HG02610 (cell line): ENCODE measurements around the gene PARD3B.

Experiments used
- ATAC-seq: cut with Tn5 transposase; IDR thresholded peaks from one replicate; pipeline ENCODE4 v1.9.1; 2021; ENCODE audit warnings: mild to moderate bottlenecking, moderate library complexity; ENCODE audit not compliant: unreplicated experiment

The PARD3B gene

DNA sequence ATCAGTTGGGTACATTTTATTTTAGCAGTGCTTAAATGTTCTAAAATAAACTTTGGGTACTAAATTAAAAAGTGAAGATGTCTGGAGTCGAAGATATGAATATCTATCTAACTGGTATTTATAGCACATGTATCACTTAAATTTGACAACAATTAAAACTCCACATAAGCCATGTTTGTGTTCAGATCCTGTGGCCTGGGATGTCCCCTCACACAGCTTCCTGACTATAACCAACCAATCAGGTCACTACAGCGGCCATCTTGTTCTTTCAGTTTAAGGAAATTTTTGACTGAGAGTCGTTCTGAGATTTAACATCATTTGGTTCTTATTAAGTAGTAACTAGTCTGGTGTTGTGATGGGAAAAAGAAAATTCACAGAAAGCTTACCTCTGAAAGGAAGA lies 966.4 kb downstream of the PARD3B start:
- ATAC-seq = no peak

DNA sequence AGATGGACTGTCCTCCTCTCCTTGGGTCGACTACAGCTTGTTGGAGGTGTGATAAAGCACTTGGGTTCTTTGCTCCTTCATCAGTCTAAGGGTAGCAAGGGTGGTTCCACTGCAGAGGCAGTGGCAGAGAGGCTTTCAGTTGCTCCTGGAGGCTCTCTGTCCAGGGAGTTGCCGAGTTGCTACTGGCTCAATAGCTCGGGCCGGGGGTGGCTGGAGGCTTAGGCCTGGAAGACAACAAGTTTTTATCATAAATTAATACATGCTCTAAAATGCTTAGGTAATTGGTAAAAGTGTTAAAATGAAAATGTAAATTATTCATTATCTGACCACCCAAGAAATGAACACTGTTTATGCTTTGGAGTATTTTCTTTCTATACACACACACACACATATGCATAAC lies 975.0 kb downstream of the PARD3B start:
- ATAC-seq = no peak

DNA sequence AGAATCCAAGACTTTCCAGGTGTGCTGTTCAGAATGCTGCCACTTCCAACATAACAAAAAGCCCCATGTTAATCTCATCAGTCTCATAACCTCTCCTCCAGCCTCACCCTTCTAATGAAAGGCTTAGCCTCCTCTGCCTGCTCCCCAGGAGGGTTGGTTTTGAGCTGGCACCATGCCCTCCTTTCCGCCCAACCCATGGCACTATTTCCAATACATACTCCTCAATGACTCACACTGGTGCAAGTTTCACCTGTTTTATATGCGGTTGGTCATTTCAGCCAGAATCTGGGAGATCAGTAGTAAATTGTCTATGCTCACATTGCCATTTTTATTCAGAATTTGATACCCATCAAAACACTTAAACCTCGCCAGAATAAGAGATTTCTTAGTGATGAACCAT lies 979.4 kb downstream of the PARD3B start:
- ATAC-seq = no peak

DNA sequence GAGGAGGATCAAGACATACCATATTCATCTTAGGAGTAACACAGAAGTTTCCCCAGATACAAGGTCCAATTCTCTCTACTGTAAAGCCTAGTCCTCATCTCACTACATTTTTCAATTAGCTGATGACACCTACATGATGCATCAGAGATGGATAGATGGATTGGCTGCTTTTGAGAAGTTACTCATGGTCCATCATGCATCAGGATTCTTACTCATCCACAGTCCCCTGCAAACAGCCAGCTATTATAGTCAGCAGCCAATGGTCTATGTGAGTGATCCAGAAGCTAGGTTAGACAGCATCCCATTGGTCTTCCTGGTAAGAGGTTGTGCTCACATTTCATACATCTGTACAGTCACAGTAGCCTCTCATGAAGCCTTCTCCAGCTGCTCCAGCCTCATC lies 982.5 kb downstream of the PARD3B start:
- ATAC-seq = no peak

DNA sequence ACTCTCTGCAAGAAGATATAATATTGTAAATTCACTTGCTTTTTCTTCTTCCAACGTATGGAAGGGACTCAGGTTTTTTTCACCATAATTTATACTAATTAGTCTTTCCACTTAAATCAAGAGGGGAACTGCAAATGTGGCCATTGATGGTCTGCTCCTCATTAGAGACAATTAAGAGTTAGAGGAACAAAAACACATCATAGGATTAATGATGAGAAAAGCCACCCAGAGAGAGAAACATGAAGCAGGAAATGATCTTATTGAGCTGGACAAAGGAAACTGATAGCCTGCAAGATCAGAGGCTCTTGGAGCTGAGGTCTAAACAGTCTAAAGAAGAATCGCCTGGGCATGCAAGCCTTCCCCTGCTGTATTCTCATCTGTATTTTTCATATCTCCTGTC lies 985.8 kb downstream of the PARD3B start:
- no peak for ATAC-seq

DNA sequence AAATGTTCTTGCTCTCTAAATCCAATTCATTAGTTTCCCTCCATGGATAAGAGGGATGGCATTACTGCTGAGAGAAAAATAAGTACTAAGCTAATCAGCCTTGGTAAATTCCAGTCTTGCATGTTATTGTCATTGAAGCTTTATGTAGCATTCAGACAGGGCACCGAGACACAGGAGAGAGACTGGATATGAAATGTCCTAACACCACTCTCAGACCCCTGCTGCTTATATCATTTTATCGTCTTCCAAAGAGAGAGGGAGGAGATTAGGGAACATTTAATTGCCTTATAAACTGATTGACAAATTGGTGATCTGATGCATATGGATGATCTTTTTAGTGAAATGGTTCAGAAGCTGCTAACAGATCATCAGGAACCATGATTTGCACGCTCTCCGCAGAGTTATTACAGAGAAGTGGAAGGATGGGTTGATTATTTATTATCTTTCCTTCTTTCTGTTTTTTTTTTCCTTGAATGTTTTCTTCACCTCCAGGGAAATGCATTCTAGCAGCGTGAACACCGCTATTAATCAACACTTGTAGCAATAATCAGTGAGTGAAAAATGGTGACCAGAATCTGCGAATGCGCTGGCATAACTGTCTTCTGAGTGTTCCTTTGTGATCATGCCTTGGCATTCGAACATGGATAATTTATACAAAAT lies 986.3 kb downstream of the PARD3B start:
- ATAC-seq = no peak

DNA sequence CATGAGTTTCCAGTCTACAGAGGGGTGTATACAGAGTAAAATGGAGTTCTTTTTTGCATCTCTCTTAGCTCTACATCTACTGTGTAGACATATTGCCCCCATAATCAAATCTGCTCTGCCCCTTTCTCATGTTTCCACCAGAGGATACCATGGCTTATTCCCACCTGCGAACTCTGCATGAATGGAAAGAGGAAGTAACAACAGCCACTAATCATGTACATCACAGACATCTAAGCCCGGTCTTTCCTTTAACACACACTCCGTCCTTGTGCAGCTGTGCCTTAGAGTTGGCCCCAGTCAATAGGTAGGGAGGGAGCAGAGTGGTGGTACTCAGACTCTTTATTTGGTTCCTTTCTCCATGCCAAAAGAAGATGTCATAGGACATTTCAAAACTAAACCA lies 989.7 kb downstream of the PARD3B start:
- no peak for ATAC-seq

DNA sequence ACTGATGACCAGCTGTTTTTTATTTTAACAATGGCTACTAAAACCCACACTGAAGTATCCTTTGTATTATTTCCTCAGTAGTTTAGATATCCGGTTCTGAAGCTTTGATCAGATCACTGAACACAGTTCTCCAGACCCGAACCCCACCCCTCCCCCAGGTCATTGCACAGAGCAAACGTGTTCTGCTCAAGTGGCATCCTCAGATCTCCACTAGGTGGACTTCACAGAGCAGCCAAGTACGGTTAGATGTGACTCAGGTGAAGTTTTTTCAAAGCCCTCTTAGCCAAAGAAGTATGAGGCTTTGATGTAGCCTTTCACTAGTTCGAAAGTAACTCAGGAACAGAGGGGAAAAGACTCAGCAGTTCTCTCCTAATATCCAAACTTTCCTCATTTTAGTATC lies 994.3 kb downstream of the PARD3B start:
- ATAC-seq = no peak

DNA sequence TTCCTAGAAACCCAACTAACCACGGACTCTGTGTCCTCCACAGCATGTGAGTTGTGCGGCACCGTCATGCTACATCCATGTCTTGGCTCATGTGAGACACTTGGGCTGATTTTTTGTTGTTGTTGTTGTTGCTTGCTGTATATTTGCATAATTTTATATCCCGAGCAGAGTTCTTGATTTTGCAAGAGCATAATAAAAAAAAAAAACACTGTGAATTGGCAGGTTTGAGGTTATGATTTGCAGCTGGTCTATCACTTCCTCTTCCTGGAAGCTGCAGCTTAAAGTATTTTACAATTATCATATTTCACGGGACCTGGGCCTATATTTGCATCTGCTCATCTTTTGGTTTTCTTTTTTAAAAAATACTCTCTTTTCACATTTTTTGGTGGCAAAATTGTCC lies 994.8 kb downstream of the PARD3B start:
- ATAC-seq = no peak

DNA sequence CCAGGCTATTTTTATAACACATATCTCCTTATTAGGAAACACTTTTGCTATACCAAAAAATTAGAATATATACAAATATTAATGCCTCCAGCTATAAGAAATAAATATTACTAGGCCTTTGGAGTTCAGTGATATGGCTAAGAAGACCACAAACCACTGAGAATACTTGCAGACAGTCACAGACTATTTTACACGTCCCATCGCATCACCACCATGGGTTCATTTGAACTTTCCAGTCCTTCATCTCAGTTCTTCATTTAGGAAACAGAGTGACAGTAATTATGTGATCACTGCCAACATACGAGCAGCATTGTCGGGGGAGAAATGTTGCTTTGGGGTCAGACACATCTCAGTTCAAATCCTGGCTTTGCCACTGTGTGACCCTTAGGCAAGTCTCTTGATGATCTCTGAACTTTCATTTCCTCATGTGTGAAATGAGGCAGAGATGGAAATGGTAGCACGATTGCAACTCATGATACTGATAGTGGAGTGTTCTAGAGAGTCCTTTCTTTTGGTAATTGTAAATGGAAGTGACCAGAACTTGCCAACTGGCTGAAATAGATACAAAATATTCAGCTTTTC lies 998.1 kb downstream of the PARD3B start:
- ATAC-seq = no peak

DNA sequence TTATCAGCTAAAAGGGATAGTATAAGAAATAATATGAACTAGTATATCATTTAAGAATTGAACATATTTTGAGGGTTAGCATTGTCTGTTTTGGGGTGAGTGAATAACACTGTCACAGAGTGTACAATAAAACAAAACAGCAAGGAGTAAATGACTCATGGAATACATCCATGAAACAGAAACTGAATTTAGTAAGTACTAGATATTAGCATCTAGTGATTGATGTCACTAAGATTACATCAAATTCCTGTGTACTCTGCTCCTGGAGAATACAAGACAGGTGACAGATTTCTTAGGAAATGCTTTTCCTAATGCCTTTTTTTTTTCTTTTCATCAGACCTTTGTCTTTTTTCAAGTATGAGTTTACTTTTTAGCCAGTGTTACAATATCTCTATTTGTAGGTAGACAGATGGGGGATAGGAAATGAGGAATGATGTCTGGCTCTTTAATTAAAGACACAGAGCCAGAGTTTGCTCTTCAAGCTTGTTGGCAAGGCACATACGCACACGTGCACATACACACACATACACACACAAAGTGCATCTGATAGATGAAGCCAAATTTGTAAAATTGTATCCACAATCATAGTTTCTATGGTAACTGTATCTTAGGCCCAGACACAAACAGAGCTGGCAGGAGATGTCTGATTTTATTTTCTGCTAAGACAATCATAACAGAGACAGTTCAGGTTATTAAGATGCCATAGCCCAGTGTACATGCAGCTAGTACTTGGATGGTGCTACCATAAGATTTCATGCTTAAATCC lies 998.8 kb downstream of the PARD3B start:
- ATAC-seq = no peak

DNA sequence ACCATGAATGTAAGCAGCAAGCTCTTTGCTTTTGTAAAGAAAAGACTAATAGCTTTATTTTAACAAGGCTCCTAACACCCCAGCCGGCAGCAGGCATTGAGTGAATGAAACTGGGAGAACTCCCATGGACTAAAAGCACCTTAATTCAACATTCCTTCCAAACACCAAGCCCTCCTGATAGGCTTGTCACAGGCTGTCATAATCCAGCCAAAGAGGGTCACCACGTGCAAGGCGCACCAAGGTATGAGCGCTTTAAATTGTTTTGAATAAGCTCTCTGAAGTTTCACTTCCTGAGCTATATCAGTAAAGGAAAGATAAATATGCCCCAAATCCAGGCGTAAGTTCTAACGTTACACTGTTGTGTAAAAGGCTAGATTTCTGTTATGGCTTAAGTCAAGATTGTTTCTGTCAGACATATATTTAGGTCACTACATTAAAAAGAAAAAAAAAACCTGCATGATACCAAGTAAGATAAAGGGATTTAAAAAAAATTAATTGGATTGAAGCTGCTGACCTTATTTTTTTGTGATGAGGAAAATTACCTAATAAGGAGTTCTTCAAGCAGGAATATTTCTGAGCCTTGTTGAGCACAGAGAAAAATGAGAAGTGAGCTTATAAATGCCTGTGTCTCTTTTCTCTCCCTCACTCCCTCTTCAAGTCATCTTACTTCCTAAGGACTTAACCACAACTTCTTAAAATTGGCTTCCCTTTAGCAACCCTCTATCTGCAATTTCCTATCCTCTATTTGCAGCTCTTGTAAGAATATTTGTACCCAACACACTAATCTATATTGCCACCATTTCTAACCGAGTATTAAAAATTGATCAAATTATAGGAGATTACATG lies 1000.9 kb downstream of the PARD3B start:
- no peak for ATAC-seq

DNA sequence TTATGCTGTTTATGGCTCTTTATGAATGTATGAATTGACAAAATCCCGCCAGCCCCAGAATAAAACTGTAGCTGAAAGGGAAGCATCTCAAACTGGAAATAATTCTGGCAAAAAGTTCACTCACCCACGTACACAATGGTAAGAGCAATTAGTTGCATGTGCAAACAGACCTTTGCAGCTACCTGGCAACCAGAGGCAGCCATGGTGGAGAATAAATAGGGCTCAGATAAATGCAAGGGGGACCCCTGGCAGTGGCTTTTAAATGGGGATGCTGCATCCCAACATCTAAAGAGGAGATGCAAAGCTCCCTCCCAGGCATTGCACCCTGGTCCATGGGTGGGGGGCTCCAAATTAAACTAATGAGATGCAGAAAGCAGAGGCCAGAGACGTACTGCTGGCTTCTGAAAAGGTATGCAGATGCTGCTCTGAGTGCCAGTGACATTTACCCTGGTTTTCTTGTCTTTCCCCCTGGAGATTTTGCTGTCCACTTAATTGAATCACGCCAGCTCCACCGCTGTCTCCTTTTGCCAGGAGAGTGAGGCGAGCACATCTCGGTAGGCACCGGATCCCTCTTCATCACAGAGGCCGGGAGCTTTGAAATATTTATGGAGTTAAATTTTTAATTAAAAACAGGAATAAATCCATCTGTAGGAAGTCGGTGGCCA lies 1010.4 kb downstream of the PARD3B start:
- no peak for ATAC-seq

DNA sequence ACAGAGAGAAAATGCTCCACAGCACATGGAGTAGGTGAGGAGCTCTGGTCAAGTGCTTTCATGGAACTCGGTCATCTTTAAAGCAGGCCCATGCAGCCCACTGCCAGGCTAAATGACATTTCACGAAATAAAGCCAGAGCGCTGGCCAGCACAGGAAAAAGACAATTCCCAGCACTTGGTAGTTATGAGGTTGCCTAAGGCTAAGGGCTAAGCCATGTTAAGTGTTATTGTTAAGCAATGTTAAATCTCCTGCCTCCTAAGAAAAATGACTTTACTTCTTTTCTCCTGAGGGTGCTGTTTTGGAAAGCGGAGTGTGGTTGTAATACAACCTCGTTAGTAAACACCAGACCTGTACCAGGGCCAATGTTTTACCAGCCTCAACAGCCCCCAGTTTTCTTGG lies 1011.1 kb downstream of the PARD3B start:
- ATAC-seq = no peak

DNA sequence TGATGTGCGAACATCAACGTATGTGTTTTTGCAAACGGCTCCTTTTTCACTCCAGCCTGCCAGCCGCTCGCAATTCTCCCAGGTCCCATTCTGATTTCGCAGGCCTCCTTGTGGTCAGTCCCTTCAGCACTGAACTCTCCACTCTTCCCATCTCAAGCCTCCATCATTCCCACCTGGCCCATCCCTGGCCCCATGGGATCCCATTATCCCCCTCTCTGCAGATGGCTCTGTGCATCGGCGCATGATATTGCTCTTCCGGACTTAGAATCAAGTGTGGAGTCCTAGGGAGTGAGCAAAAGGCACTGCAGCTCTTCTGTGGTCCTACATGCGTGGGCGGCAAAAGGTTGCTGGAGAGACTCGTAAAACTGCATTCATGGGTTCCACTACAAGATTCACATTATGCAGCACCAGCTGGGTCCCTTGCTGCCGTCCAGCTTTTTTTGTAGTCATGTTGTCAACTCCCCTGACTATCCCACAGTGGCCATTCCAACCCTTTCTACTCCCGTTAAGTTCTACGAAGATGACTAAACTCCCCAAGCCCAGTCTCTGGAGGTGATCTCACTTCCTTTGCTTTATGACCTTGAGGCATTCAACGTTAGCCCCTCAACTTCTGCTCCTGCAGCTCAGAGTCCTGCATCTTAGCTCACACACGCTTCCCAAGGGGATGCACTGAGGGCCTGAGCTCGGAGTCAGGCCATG lies 1011.7 kb downstream of the PARD3B start:
- ATAC-seq = no peak

DNA sequence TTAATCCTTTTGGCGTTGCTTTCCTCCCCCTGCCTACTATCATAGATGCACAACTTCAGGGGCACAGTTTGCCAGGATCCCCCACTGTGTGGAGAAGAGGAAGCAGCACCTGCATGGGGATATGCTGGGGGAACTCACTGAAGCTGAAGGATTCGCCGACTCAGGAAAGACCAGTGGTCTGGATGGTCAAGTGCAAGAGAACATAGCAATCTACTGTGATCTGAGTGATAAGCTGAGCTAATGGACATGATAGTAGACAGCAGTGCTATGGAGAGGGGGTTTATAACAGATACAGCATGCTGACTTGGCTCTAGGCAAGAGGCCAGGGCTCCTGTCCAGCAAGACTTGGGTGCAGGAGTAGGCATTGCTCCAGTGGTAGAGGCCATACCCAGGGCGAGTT lies 1012.6 kb downstream of the PARD3B start:
- ATAC-seq = no peak

DNA sequence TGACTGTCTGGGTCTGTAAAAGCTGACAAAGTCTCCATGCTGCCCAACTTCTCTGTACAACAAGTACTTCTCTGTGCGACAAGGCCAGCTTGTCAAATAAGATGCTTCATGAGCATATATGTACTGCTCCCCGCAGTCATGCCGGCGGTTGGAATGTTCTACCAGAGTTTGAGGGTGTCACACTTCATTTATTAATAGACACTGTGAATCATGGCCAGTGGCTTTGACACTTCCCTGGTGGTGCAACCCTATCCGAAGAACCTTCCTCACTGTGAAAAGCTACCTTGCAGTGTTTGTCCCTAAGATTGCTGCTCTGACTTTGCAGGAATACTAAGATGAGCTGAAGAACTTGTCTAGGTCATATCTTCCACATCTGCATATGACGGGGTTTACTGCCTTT lies 1016.2 kb downstream of the PARD3B start:
- ATAC-seq = no peak

DNA sequence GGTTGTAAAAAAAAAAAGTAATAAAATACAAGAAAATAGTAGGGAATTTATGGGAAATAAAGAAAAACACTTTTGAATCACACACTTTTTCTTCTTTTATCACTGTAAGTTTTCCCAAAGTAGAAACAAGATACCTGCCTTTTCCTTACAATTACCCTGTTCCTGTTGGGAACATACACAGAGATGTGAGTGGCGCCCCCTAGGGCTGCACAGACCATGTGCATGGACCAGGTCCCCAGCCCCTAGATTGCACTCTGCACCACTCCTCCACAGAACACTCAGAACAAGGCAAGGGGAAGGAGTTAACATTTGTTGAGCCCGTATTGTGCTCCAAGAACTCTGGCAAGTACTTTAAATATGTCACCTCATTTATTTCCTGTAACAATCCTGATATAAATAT lies 1018.4 kb downstream of the PARD3B start:
- no peak for ATAC-seq

DNA sequence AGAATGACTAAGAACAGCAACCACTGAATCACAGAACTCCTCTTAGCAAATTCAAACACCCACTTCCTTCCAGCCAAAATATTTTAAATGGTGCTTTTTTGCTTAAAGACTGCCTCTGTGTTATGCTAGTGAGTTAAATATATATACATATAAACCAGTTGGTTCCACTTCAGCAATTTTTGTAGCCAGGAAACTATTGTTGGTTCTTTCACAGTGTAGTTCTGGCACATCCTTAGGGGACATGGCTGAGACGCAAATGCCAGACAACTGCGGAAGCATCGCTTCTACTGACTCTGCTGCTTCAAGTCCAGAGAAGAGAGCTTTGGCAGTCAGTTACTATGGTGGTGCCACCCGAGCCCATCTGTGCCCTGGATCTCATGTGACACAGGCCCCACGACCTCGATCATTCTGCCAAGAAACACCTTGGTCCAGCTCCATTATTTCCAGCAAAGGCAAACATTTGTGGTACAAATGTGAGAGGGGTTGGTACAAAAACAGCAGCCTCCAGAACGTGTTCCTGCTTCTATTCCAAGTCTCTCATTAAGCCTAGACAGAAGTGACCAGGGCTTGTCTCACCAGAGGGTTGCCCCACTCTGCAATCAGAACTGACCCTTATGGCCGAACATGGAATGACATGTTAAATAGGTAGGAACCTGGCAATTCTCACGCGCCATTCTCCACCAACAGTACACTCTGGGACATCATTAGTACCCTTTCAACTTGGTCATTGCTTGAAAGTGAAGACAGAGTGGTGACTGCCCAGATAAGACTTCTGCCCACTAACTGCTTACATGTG lies 1019.3 kb downstream of the PARD3B start:
- no peak for ATAC-seq

DNA sequence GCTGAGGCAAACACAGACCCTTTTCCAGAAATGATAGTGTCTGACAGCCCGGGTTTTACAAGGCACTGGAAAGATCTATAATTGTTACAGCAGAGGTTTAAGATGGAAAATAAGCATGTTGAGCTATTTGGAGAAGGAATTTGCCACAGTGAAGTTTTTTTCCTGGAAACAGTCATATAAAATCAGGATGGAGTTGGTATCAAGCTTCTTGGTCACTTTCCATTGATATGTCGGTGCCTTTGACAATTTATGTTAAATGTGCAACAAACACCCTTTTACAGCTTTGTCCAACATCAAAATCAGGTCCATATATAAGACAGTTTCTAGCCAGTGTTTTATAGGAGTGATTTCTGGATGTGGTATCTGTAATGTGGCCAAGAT lies 1019.9 kb downstream of the PARD3B start:
- no peak for ATAC-seq
